H1 (cell line): ENCODE results near the gene PDE9A. TPM values are rescaled to one million over a fixed set of nuclear protein-coding genes. Genes with fewer than 3 reads are reported as not detected.

ENCODE experiments used
- GTF2F1 ChIP-seq: IDR thresholded peaks from 2 replicates; pipeline ENCODE4 v1.6.1; 2012; ENCODE audit warnings: low read depth, low read length, improper control_type of control experiment, borderline replicate concordance
- HDAC6 ChIP-seq: IDR thresholded peaks from one replicate; pipeline ENCODE4 v1.7.1; 2012; ENCODE audit warnings: low read depth, mild to moderate bottlenecking, inconsistent platforms, low read length, moderate library complexity
- JUND ChIP-seq: IDR thresholded peaks from 2 replicates; pipeline ENCODE4 v1.6.1; 2011; ENCODE audit warnings: mild to moderate bottlenecking, improper control_type of control experiment, low read length
- KDM5A ChIP-seq: fragments of 200-600 bp; IDR thresholded peaks from 2 replicates; pipeline ENCODE4 v1.7.1; 2012; ENCODE audit warnings: mild to moderate bottlenecking, low read length, inconsistent platforms, mixed read lengths
- RXRA ChIP-seq: IDR thresholded peaks from 2 replicates; pipeline ENCODE4 v1.6.1; 2011; ENCODE audit warnings: low read depth, mild to moderate bottlenecking, low read length, moderate library complexity; ENCODE audit not compliant: insufficient read depth
- SAP30 ChIP-seq: fragments of 300-600 bp; sonication (generic); IDR thresholded peaks from 2 replicates; pipeline ENCODE4 v1.7.1; 2012; ENCODE audit warnings: low read length, moderate library complexity, mild to moderate bottlenecking, inconsistent platforms; ENCODE audit not compliant: insufficient read depth, insufficient replicate concordance
- SIN3A ChIP-seq, 2 experiments: IDR thresholded peaks in 1 of 2; conservative IDR thresholded peaks in 1 of 2; 2 replicates each; pipeline ENCODE4 v1.6.1; 2011 to 2012; ENCODE audit warnings: low read length in 2 of 2, improper control_type of control experiment in 1 of 2, low read depth in 1 of 2, mild to moderate bottlenecking in 1 of 2
- SRF ChIP-seq: IDR thresholded peaks from 2 replicates; pipeline ENCODE4 v1.6.1; 2011; ENCODE audit warnings: mild to moderate bottlenecking, low read depth, low read length, moderate library complexity
- TCF12 ChIP-seq: IDR thresholded peaks from 2 replicates; pipeline ENCODE4 v1.6.1; 2011; ENCODE audit warnings: low read depth, mild to moderate bottlenecking, low read length
- polyA plus RNA-seq, 7 experiments: library from polyadenylated mRNA; depleted of rRNA in 3 of 7; stranded (reverse) in 5 of 7; unstranded in 2 of 7; fragments of >200 nt in 5 of 7; fragments of 200-250 nt in 2 of 7; gene quantifications; 1 replicate in 5 of 7; 2 replicates in 1 of 7; 4 replicates in 1 of 7; pipeline versions ENCODE4 v1.2.1 to v1.2.3, GENCODE V29; 2011 to 2013; ENCODE audit warnings: missing spikeins in 2 of 7, mixed read lengths in 2 of 7
- total RNA-seq: library from RNA; stranded (reverse); fragmentation: NEBNext Ultra II Directional; extraction: Animal tissue kit (Norgen Biotek cat#: 25700); gene quantifications from 2 replicates; pipeline ENCODE4 v1.2.1, GENCODE V29; 2021
- TF ChIP-seq, protein P1 (sequence below): fragments of 300-600 bp; sonication (generic); IDR thresholded peaks from 2 replicates; pipeline ENCODE4 v1.7.1; 2012; ENCODE audit warnings: low read length, moderate library complexity, mild to moderate bottlenecking, inconsistent platforms; ENCODE audit not compliant: insufficient replicate concordance

The PDE9A gene
- total and polyA plus RNA-seq, 2 of the 8 experiments (the other 6 are each of a cell fraction or from before 2014, with no cell fraction given), result 39.2 to 45.9 TPM

DNA sequence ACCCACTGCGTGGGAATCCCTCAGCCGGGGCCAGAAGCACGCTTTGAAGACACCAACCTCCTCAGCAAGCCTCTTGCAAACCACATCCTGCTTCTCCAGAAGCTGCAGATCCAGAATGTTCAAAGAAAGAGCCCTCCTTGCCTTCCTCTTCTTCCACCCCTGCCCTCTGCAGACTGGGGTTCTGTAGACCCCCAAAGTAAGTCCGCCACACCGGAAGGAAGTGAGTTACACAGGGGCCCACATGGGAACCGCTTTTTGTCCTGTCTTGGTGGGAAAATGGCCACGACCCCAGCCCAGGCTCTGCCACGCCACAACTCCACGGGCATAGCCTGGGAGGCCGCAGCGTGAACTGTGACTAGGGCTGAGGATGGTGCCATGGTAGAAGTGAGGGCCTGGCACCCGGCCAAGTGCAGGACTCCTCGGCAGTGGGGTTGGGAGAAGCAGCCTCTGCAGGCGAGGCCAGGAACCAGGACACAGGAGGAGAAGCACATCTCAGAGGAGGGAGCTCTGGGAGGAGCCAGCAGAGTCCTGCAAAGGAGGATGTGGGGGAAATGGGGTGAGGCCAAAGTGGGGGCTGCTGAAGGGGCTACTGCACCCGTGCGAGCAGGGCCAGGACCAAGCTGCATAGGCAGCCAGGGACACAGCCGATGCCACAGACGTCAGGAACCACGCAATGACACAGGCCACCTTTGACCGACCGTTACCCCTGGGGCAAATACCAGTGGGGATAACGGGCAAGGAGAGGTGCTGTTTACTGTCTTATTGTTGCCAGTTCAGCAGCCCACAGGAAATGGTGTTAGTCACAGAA lies 30.9 kb downstream of the PDE9A start (continued):
- TF ChIP-seq, protein P1, sequence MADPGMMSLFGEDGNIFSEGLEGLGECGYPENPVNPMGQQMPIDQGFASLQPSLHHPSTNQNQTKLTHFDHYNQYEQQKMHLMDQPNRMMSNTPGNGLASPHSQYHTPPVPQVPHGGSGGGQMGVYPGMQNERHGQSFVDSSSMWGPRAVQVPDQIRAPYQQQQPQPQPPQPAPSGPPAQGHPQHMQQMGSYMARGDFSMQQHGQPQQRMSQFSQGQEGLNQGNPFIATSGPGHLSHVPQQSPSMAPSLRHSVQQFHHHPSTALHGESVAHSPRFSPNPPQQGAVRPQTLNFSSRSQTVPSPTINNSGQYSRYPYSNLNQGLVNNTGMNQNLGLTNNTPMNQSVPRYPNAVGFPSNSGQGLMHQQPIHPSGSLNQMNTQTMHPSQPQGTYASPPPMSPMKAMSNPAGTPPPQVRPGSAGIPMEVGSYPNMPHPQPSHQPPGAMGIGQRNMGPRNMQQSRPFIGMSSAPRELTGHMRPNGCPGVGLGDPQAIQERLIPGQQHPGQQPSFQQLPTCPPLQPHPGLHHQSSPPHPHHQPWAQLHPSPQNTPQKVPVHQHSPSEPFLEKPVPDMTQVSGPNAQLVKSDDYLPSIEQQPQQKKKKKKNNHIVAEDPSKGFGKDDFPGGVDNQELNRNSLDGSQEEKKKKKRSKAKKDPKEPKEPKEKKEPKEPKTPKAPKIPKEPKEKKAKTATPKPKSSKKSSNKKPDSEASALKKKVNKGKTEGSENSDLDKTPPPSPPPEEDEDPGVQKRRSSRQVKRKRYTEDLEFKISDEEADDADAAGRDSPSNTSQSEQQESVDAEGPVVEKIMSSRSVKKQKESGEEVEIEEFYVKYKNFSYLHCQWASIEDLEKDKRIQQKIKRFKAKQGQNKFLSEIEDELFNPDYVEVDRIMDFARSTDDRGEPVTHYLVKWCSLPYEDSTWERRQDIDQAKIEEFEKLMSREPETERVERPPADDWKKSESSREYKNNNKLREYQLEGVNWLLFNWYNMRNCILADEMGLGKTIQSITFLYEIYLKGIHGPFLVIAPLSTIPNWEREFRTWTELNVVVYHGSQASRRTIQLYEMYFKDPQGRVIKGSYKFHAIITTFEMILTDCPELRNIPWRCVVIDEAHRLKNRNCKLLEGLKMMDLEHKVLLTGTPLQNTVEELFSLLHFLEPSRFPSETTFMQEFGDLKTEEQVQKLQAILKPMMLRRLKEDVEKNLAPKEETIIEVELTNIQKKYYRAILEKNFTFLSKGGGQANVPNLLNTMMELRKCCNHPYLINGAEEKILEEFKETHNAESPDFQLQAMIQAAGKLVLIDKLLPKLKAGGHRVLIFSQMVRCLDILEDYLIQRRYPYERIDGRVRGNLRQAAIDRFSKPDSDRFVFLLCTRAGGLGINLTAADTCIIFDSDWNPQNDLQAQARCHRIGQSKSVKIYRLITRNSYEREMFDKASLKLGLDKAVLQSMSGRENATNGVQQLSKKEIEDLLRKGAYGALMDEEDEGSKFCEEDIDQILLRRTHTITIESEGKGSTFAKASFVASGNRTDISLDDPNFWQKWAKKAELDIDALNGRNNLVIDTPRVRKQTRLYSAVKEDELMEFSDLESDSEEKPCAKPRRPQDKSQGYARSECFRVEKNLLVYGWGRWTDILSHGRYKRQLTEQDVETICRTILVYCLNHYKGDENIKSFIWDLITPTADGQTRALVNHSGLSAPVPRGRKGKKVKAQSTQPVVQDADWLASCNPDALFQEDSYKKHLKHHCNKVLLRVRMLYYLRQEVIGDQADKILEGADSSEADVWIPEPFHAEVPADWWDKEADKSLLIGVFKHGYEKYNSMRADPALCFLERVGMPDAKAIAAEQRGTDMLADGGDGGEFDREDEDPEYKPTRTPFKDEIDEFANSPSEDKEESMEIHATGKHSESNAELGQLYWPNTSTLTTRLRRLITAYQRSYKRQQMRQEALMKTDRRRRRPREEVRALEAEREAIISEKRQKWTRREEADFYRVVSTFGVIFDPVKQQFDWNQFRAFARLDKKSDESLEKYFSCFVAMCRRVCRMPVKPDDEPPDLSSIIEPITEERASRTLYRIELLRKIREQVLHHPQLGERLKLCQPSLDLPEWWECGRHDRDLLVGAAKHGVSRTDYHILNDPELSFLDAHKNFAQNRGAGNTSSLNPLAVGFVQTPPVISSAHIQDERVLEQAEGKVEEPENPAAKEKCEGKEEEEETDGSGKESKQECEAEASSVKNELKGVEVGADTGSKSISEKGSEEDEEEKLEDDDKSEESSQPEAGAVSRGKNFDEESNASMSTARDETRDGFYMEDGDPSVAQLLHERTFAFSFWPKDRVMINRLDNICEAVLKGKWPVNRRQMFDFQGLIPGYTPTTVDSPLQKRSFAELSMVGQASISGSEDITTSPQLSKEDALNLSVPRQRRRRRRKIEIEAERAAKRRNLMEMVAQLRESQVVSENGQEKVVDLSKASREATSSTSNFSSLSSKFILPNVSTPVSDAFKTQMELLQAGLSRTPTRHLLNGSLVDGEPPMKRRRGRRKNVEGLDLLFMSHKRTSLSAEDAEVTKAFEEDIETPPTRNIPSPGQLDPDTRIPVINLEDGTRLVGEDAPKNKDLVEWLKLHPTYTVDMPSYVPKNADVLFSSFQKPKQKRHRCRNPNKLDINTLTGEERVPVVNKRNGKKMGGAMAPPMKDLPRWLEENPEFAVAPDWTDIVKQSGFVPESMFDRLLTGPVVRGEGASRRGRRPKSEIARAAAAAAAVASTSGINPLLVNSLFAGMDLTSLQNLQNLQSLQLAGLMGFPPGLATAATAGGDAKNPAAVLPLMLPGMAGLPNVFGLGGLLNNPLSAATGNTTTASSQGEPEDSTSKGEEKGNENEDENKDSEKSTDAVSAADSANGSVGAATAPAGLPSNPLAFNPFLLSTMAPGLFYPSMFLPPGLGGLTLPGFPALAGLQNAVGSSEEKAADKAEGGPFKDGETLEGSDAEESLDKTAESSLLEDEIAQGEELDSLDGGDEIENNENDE, result no peak
- TF ChIP-seq KDM5A (no peak), SIN3A (conservative IDR thresholded peaks at IDR 0.05 in 1 of 2, IDR thresholded peaks at IDR 0.05 in 1 of 2; ENCODE audit: low read depth in 1 of 2, low read length in 2 of 2) (no peak), SAP30 (no peak), RXRA (no peak), GTF2F1 (no peak), HDAC6 (no peak), SRF (no peak), JUND (no peak), TCF12 (no peak)
